ENCODE data around the gene SLC8A1. TPM values are rescaled to one million over a fixed set of nuclear protein-coding genes. Genes with fewer than 3 reads are reported as not detected.

Gene SLC8A1
- total and polyA plus RNA-seq, 2 donors (not counting 1 experiment from before 2014, with no cell fraction given): 17.4 to 109 TPM

- Histone ChIP-seq H3K36me3 (ENCODE audit: control insufficient read depth, insufficient read depth, low read length) (no peaks in the 10 kb centered on the region), H3K4me3 (replicated peaks in 1 of 4; ENCODE audit: control extremely low read depth in 1 of 4, insufficient read depth in 1 of 4, low read depth in 3 of 4, low read length in 4 of 4) (no peak overlapping the region), H3K4me1 (ENCODE audit: control insufficient read depth, extremely low read depth, insufficient read depth, low read length) (no peaks in the 10 kb centered on the region), H3K9me3 (ENCODE audit: control insufficient read depth, insufficient read depth, low read depth, low read length) (no peaks in the 10 kb centered on the region), H3K27me3 (ENCODE audit: control insufficient read depth, insufficient read depth, low read length) (no peaks in the 10 kb centered on the region), H3K4me2 (ENCODE audit: extremely low read depth, insufficient read depth, low read length) (no peak overlapping the region), H3K79me2 (ENCODE audit: control insufficient read depth, insufficient read depth, low read length) (no peaks in the 10 kb centered on the region), H2AFZ (ENCODE audit: low read length) (no peak overlapping the region), H3K27ac (ENCODE audit: insufficient read depth, low read length) (no peak overlapping the region), H4K20me1 (ENCODE audit: control insufficient read depth, extremely low read depth, insufficient read depth, low read length) (no peaks in the 10 kb centered on the region), H3K9ac (ENCODE audit: insufficient read depth, low read length) (no peak overlapping the region)
- TF ChIP-seq EZH2 (IDR thresholded peaks at IDR 0.05; ENCODE audit: low read length, missing control alignments): no peak
- TF ChIP-seq, protein P1, sequence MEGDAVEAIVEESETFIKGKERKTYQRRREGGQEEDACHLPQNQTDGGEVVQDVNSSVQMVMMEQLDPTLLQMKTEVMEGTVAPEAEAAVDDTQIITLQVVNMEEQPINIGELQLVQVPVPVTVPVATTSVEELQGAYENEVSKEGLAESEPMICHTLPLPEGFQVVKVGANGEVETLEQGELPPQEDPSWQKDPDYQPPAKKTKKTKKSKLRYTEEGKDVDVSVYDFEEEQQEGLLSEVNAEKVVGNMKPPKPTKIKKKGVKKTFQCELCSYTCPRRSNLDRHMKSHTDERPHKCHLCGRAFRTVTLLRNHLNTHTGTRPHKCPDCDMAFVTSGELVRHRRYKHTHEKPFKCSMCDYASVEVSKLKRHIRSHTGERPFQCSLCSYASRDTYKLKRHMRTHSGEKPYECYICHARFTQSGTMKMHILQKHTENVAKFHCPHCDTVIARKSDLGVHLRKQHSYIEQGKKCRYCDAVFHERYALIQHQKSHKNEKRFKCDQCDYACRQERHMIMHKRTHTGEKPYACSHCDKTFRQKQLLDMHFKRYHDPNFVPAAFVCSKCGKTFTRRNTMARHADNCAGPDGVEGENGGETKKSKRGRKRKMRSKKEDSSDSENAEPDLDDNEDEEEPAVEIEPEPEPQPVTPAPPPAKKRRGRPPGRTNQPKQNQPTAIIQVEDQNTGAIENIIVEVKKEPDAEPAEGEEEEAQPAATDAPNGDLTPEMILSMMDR (conservative IDR thresholded peaks at IDR 0.05 in 1 of 2, IDR thresholded peaks at IDR 0.05 in 1 of 2; ENCODE audit: low read depth in 1 of 2, low read length in 2 of 2): no peak
- DNase-seq (ENCODE audit: low read depth in 2 of 2): peak; percentile 84 to 96
These were observed 67.2 kb downstream of the SLC8A1 start for GRCh38 chr2:40384714-40385113.

GRCh38 chr2:40384233-40384632 is 67.7 kb downstream of the SLC8A1 start:
- no peak overlapping the region for H2AFZ ChIP-seq (ENCODE audit: low read length)
- no peak overlapping the region for H3K27ac ChIP-seq (ENCODE audit: insufficient read depth, low read length)
- DNase-seq (ENCODE audit: low read depth in 2 of 2): no peak
- H3K36me3 ChIP-seq (ENCODE audit: control insufficient read depth, insufficient read depth, low read length): no peaks in the 10 kb centered on the region
- no peaks in the 10 kb centered on the region for H3K27me3 ChIP-seq (ENCODE audit: control insufficient read depth, insufficient read depth, low read length)
- H3K4me2 ChIP-seq (ENCODE audit: extremely low read depth, insufficient read depth, low read length): no peak overlapping the region
- no peak overlapping the region for H3K4me3 ChIP-seq (replicated peaks in 1 of 4; ENCODE audit: control extremely low read depth in 1 of 4, insufficient read depth in 1 of 4, low read depth in 3 of 4, low read length in 4 of 4)
- H3K9me3 ChIP-seq (ENCODE audit: control insufficient read depth, insufficient read depth, low read depth, low read length): no peaks in the 10 kb centered on the region
- H3K79me2 ChIP-seq (ENCODE audit: control insufficient read depth, insufficient read depth, low read length): no peaks in the 10 kb centered on the region
- H4K20me1 ChIP-seq (ENCODE audit: control insufficient read depth, extremely low read depth, insufficient read depth, low read length): no peaks in the 10 kb centered on the region
- no peak overlapping the region for H3K9ac ChIP-seq (ENCODE audit: insufficient read depth, low read length)
- no peaks in the 10 kb centered on the region for H3K4me1 ChIP-seq (ENCODE audit: control insufficient read depth, extremely low read depth, insufficient read depth, low read length)
- TF ChIP-seq, protein P1 (conservative IDR thresholded peaks at IDR 0.05 in 1 of 2, IDR thresholded peaks at IDR 0.05 in 1 of 2; ENCODE audit: low read depth in 1 of 2, low read length in 2 of 2): peak in 1 of 2 donors; percentile 10
- TF ChIP-seq EZH2 (IDR thresholded peaks at IDR 0.05; ENCODE audit: low read length, missing control alignments): no peak

GRCh38 chr2:40380721-40381120 is 71.2 kb downstream of the SLC8A1 start:
- Histone ChIP-seq H3K9ac (ENCODE audit: insufficient read depth, low read length) (no peak overlapping the region), H3K4me3 (replicated peaks in 1 of 4; ENCODE audit: control extremely low read depth in 1 of 4, insufficient read depth in 1 of 4, low read depth in 3 of 4, low read length in 4 of 4) (no peak overlapping the region), H3K36me3 (ENCODE audit: control insufficient read depth, insufficient read depth, low read length) (no peaks in the 10 kb centered on the region), H3K9me3 (ENCODE audit: control insufficient read depth, insufficient read depth, low read depth, low read length) (no peaks in the 10 kb centered on the region), H3K4me1 (ENCODE audit: control insufficient read depth, extremely low read depth, insufficient read depth, low read length) (no peaks in the 10 kb centered on the region), H3K27ac (ENCODE audit: insufficient read depth, low read length) (no peak overlapping the region), H3K79me2 (ENCODE audit: control insufficient read depth, insufficient read depth, low read length) (no peaks in the 10 kb centered on the region), H3K27me3 (ENCODE audit: control insufficient read depth, insufficient read depth, low read length) (no peaks in the 10 kb centered on the region), H2AFZ (ENCODE audit: low read length) (no peak overlapping the region), H3K4me2 (ENCODE audit: extremely low read depth, insufficient read depth, low read length) (no peak overlapping the region), H4K20me1 (ENCODE audit: control insufficient read depth, extremely low read depth, insufficient read depth, low read length) (no peaks in the 10 kb centered on the region)
- TF ChIP-seq, protein P1 (conservative IDR thresholded peaks at IDR 0.05 in 1 of 2, IDR thresholded peaks at IDR 0.05 in 1 of 2; ENCODE audit: low read depth in 1 of 2, low read length in 2 of 2): no peak
- TF ChIP-seq EZH2 (IDR thresholded peaks at IDR 0.05; ENCODE audit: low read length, missing control alignments): no peak
- DNase-seq (ENCODE audit: low read depth in 2 of 2): no peak
